SK-N-SH (cell line): ENCODE results near the gene KRT74. TPM values are rescaled to one million over a fixed set of nuclear protein-coding genes. Genes with fewer than 3 reads are reported as not detected.

ENCODE experiments used
- CTCF ChIA-PET: fragments of 300-600, 350-600 bp; formaldehyde crosslinking; extraction: SDS; loops from one replicate; lab custom pipeline; 2021; lab: Yijun Ruan, JAX
- POLR2A ChIA-PET: fragments of 350-600 bp; sonication (Branson Sonifier 250); formaldehyde crosslinking; extraction: SDS; loops from one replicate; lab custom pipeline; 2020; ENCODE audit warnings: antibody characterized with exemption, inconsistent platforms; lab: Yijun Ruan, JAX
- DNase-seq: peaks from one replicate; pipeline ENCODE4 v3.0.0; 2012
- H2AFZ ChIP-seq: fragments of 200-600 bp; sonication (generic); 2 replicates; pipeline ENCODE4 v1.8.1; 2016; ENCODE audit warnings: antibody characterized with exemption, mild to moderate bottlenecking, low read depth
- H3F3A ChIP-seq: fragments of 200-600 bp; sonication (generic); replicated peaks from 2 replicates; pipeline ENCODE3; 2016; ENCODE audit warnings: antibody characterized with exemption, mild to moderate bottlenecking; ENCODE audit not compliant: insufficient read depth
- H3K27ac ChIP-seq, 2 experiments: fragments of 200-500 bp in 1 of 2; fragments of 200-600 bp in 1 of 2; sonication (Bioruptor generic) in 1 of 2; sonication (generic), shearing (Covaris generic) in 1 of 2; 2 replicates each; pipeline versions ENCODE4 v1.5.1 to v1.6.1; 2014 to 2016; ENCODE audit warnings: low read depth in 2 of 2, inconsistent platforms in 1 of 2, low read length in 1 of 2, mild to moderate bottlenecking in 1 of 2, mixed read lengths in 1 of 2
- H3K27me3 ChIP-seq: fragments of 200-600 bp; sonication (generic), shearing (Covaris generic); 2 replicates; pipeline ENCODE4 v1.6.1; 2016; ENCODE audit warnings: mixed run types; ENCODE audit not compliant: insufficient read depth
- H3K36me3 ChIP-seq, 2 experiments: fragments of 200-500 bp in 1 of 2; fragments of 200-600 bp in 1 of 2; sonication (Bioruptor generic) in 1 of 2; sonication (generic) in 1 of 2; replicated peaks in 1 of 2; 2 replicates each; pipeline versions ENCODE3 to v1.5.1; 2014 to 2016; ENCODE audit warnings: low read length in 1 of 2, mild to moderate bottlenecking in 1 of 2; ENCODE audit not compliant: insufficient read depth in 2 of 2, control insufficient read depth in 1 of 2
- H3K4me1 ChIP-seq, 2 experiments: fragments of 200-500 bp in 1 of 2; fragments of 200-600 bp in 1 of 2; sonication (Bioruptor generic) in 1 of 2; sonication (generic), shearing (Covaris generic) in 1 of 2; 2 replicates each; pipeline versions ENCODE4 v1.5.1 to v1.6.1; 2014 to 2016; ENCODE audit warnings: low read depth in 1 of 2, low read length in 1 of 2, mixed run types in 1 of 2; ENCODE audit not compliant: insufficient read depth in 2 of 2, control insufficient read depth in 1 of 2
- H3K4me2 ChIP-seq: fragments of 200-600 bp; sonication (generic), shearing (Covaris generic); 2 replicates; pipeline ENCODE4 v1.6.1; 2017; ENCODE audit warnings: mixed run types
- H3K4me3 ChIP-seq, 2 experiments: fragments of 200-500 bp in 1 of 2; fragments of 200-600 bp in 1 of 2; sonication (Bioruptor generic) in 1 of 2; sonication (generic), shearing (Covaris generic) in 1 of 2; 2 replicates each; pipeline versions ENCODE4 v1.5.1 to v1.8.1; 2014 to 2016; ENCODE audit warnings: low read depth in 2 of 2, inconsistent platforms in 1 of 2, low read length in 1 of 2, mild to moderate bottlenecking in 1 of 2, mixed read lengths in 1 of 2, moderate library complexity in 1 of 2
- H3K79me2 ChIP-seq: fragments of 200-600 bp; sonication (generic); 2 replicates; pipeline ENCODE4 v1.8.1; 2017; ENCODE audit warnings: mild to moderate bottlenecking; ENCODE audit not compliant: insufficient read depth
- H3K9ac ChIP-seq: fragments of 200-600 bp; sonication (generic); 2 replicates; pipeline ENCODE4 v1.6.1; 2017; ENCODE audit warnings: mixed run types
- H3K9me2 ChIP-seq: fragments of 200-600 bp; sonication (generic); 2 replicates; pipeline ENCODE4 v1.6.1; 2017; ENCODE audit warnings: mixed run types
- H3K9me3 ChIP-seq: fragments of 200-600 bp; sonication (generic); 2 replicates; pipeline ENCODE4 v1.6.1; 2017; ENCODE audit warnings: mixed run types, mild to moderate bottlenecking, moderate library complexity
- H4K20me1 ChIP-seq: fragments of 200-600 bp; sonication (generic); 2 replicates; pipeline ENCODE4 v1.6.1; 2017; ENCODE audit warnings: mild to moderate bottlenecking, mixed run types; ENCODE audit not compliant: insufficient read depth
- CHD2 ChIP-seq: fragments of 150-350 bp; IDR thresholded peaks from 2 replicates; pipeline ENCODE4 v1.6.1; 2018; ENCODE audit warnings: low read length; ENCODE audit not compliant: partially characterized antibody
- ELF1 ChIP-seq: IDR thresholded peaks from 2 replicates; pipeline ENCODE4 v1.4.0; 2012
- GABPA ChIP-seq: IDR thresholded peaks from 2 replicates; pipeline ENCODE4 v1.4.0; 2012; ENCODE audit warnings: low read depth, mild to moderate bottlenecking
- GATA2 ChIP-seq: sonication (generic); formaldehyde crosslinking; IDR thresholded peaks from 2 replicates; pipeline ENCODE4 v1.5.0; 2020; ENCODE audit warnings: mild to moderate bottlenecking, missing genetic modification reagents
- JUND ChIP-seq: IDR thresholded peaks from 2 replicates; pipeline ENCODE4 v1.4.0; 2012
- RCOR1 ChIP-seq: fragments of 150-350 bp; IDR thresholded peaks from 2 replicates; pipeline ENCODE4 v1.6.1; 2017; ENCODE audit warnings: antibody characterized with exemption, low read length
- TAF1 ChIP-seq: IDR thresholded peaks from 2 replicates; pipeline ENCODE4 v1.6.1; 2012; ENCODE audit warnings: low read depth, mild to moderate bottlenecking, low read length, moderate library complexity, borderline replicate concordance
- TCF12 ChIP-seq: IDR thresholded peaks from 2 replicates; pipeline ENCODE4 v1.4.0; 2012
- YY1 ChIP-seq: IDR thresholded peaks from 2 replicates; pipeline ENCODE4 v1.4.0; 2012; ENCODE audit warnings: low read depth, mild to moderate bottlenecking
- WGBS: methylation state at CpG from one replicate; pipeline ENCODE4 v1.1.6; 2017; ENCODE audit warnings: low lambda C conversion rate; 5-methylcytosine and 5-hydroxymethylcytosine counted together
- polyA plus RNA-seq, 3 experiments: library from polyadenylated mRNA; depleted of rRNA; stranded (reverse); fragments of >200 nt; gene quantifications; 2 replicates each; pipeline ENCODE4 v1.2.3, GENCODE V29; 2012
- TF ChIP-seq, protein P1 (sequence below): fragments of 150-350 bp; IDR thresholded peaks from 2 replicates; pipeline ENCODE4 v1.6.1; 2017; ENCODE audit warnings: antibody characterized with exemption, low read length, low read depth, borderline replicate concordance
- TF ChIP-seq, protein P2 (sequence below): IDR thresholded peaks from 2 replicates; pipeline ENCODE4; 2012

KRT74 gene
- polyA plus RNA-seq, 1 of the 3 experiments (the other 2 are of a cell fraction), result not detected

DNA sequence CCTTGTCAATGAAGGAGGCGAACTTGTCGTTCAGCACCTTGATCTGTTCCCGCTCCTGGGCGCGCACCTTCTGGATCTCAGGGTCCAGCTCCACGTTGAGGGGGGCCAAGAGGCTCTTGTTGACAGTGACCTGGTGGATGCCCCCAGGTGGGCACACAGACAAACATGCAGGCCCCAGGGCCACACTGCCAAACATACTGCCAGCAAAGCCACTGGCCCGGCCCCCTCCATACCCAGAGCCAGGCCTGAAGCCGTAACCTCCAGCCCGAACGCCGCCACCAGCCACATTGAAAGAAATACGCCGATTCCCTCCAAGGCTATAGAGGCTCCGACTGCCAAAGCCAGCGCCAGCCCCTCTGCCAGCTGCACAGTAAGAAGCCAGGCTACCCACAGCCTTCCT, 337 bp downstream of the KRT74 start:
- Histone ChIP-seq H3K27ac (no peak overlapping the region), H2AFZ (no peak overlapping the region), H3F3A (no peaks in the 10 kb centered on the region), H3K9ac (no peak overlapping the region), H3K4me3 (no peak overlapping the region), H3K79me2 (no peaks in the 10 kb centered on the region), H3K9me2 (no peaks in the 10 kb centered on the region), H3K4me1 (no peaks in the 10 kb centered on the region), H4K20me1 (no peaks in the 10 kb centered on the region), H3K27me3 (peaks cover 77% of the 10 kb centered on the region; the same call in 1 of the 2 replicates), H3K9me3 (no peaks in the 10 kb centered on the region), H3K36me3 (no peaks in the 10 kb centered on the region), H3K4me2 (no peak overlapping the region)
- ChIA-PET POLR2A (no interaction called here), CTCF (interaction anchor here (1.0 to 2.2 kb wide), 3 partner anchors 10 to 307 kb away, joined by 3 to 14 read pairs (median 6); no protein-coding TSS in a partner anchor)
- no peak for TF ChIP-seq ELF1
- TF ChIP-seq JUND, result no peak
- TF ChIP-seq TCF12, result no peak
- TF ChIP-seq, protein P1, sequence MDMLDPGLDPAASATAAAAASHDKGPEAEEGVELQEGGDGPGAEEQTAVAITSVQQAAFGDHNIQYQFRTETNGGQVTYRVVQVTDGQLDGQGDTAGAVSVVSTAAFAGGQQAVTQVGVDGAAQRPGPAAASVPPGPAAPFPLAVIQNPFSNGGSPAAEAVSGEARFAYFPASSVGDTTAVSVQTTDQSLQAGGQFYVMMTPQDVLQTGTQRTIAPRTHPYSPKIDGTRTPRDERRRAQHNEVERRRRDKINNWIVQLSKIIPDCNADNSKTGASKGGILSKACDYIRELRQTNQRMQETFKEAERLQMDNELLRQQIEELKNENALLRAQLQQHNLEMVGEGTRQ, result no peak
- no peak for TF ChIP-seq CHD2
- no peak for TF ChIP-seq GABPA
- TF ChIP-seq YY1, result no peak
- TF ChIP-seq RCOR1, result no peak
- TF ChIP-seq TAF1, result no peak
- TF ChIP-seq, protein P2, sequence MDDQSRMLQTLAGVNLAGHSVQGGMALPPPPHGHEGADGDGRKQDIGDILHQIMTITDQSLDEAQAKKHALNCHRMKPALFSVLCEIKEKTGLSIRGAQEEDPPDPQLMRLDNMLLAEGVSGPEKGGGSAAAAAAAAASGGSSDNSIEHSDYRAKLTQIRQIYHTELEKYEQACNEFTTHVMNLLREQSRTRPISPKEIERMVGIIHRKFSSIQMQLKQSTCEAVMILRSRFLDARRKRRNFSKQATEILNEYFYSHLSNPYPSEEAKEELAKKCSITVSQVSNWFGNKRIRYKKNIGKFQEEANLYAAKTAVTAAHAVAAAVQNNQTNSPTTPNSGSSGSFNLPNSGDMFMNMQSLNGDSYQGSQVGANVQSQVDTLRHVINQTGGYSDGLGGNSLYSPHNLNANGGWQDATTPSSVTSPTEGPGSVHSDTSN, result no peak
- no peak for TF ChIP-seq GATA2
- DNase-seq, result no peak
- WGBS, result 67% methylated on average over 14 of the region's 15 CpGs

- ChIA-PET CTCF (no interaction called here), POLR2A (no interaction called here)
- Histone ChIP-seq H2AFZ (no peak overlapping the region), H3K9ac (no peak overlapping the region), H3K4me1 (no peaks in the 10 kb centered on the region; a peak in 1 of 4 replicates), H3F3A (no peaks in the 10 kb centered on the region), H3K27me3 (peaks cover 84% of the 10 kb centered on the region), H3K9me2 (no peaks in the 10 kb centered on the region), H3K4me2 (no peak overlapping the region), H4K20me1 (no peaks in the 10 kb centered on the region), H3K4me3 (no peak overlapping the region), H3K79me2 (no peaks in the 10 kb centered on the region), H3K9me3 (no peaks in the 10 kb centered on the region), H3K27ac (no peak overlapping the region), H3K36me3 (no peaks in the 10 kb centered on the region)
- no peak for DNase-seq
- 43% methylated on average over 10 of the region's 10 CpGs for WGBS
- TF ChIP-seq, protein P1, result no peak
Observed at GRCh38 chr12:52570511-52570910, 3.1 kb downstream of the KRT74 start.
